WTC11 (cell line): ENCODE results near the gene LIFR.

Experiments used
- ATF3 ChIP-seq: sonication (generic); formaldehyde crosslinking; conservative IDR thresholded peaks from 2 replicates; pipeline ENCODE4 v1.8.1; 2022; ENCODE audit warnings: mild to moderate bottlenecking, missing genetic modification reagents
- ESRRA ChIP-seq: sonication (generic); formaldehyde crosslinking; IDR thresholded peaks from 2 replicates; pipeline ENCODE4 v1.8.1; 2022; ENCODE audit warnings: mild to moderate bottlenecking, missing genetic modification reagents, borderline replicate concordance
- FOXJ3 ChIP-seq: sonication (generic); formaldehyde crosslinking; IDR thresholded peaks from 2 replicates; pipeline ENCODE4 v1.9.0; 2021; ENCODE audit warnings: missing genetic modification reagents, mild to moderate bottlenecking, borderline replicate concordance
- FOXP1 ChIP-seq: sonication (generic); formaldehyde crosslinking; IDR thresholded peaks from 2 replicates; pipeline ENCODE4 v1.8.0; 2022; ENCODE audit warnings: missing genetic modification reagents, mild to moderate bottlenecking, moderate library complexity, borderline replicate concordance
- KAT7 ChIP-seq: sonication (generic); formaldehyde crosslinking; IDR thresholded peaks from 2 replicates; pipeline ENCODE4 v1.8.1; 2023; ENCODE audit warnings: missing genetic modification reagents, mild to moderate bottlenecking, borderline replicate concordance
- MAX ChIP-seq: sonication (generic); formaldehyde crosslinking; IDR thresholded peaks from 2 replicates; pipeline ENCODE4 v1.8.0; 2022; ENCODE audit warnings: mild to moderate bottlenecking, missing genetic modification reagents
- RELA ChIP-seq: sonication (generic); formaldehyde crosslinking; IDR thresholded peaks from 2 replicates; pipeline ENCODE4 v1.8.1; 2022; ENCODE audit warnings: missing genetic modification reagents, mild to moderate bottlenecking, borderline replicate concordance
- RORB ChIP-seq: fragments of 250-450 bp; sonication (Bioruptor Pico); IDR thresholded peaks from 2 replicates; pipeline ENCODE4 v1.9.0; 2021; ENCODE audit warnings: mild to moderate bottlenecking
- SP1 ChIP-seq: sonication (generic); formaldehyde crosslinking; conservative IDR thresholded peaks from 2 replicates; pipeline ENCODE4 v1.8.1; 2022; ENCODE audit warnings: missing genetic modification reagents
- ZBTB21 ChIP-seq: sonication (generic); formaldehyde crosslinking; IDR thresholded peaks from 2 replicates; pipeline ENCODE4 v1.8.1; 2023; ENCODE audit warnings: mild to moderate bottlenecking, missing genetic modification reagents, borderline replicate concordance
- ZNF423 ChIP-seq: fragments of 250-450 bp; sonication (Bioruptor Pico); IDR thresholded peaks from 2 replicates; pipeline ENCODE4 v2.1.2; 2022; ENCODE audit warnings: mild to moderate bottlenecking, moderate library complexity
- ZNF425 ChIP-seq: fragments of 250-450 bp; sonication (Bioruptor Pico); conservative IDR thresholded peaks from 2 replicates; pipeline ENCODE4 v1.9.0; 2021; ENCODE audit warnings: mild to moderate bottlenecking
- TF ChIP-seq, protein P1 (sequence below): fragments of 200-600 bp; IDR thresholded peaks from 2 replicates; pipeline ENCODE4 v1.8.0; 2022; ENCODE audit warnings: antibody characterized with exemption
- TF ChIP-seq, protein P2 (sequence below): sonication (generic); formaldehyde crosslinking; IDR thresholded peaks from 2 replicates; pipeline ENCODE4 v1.8.0; 2022; ENCODE audit warnings: mild to moderate bottlenecking, missing genetic modification reagents

GRCh38 chr5:38596981-38597380 lies 40.5 kb upstream of the LIFR start:
- TF ChIP-seq, protein P1, sequence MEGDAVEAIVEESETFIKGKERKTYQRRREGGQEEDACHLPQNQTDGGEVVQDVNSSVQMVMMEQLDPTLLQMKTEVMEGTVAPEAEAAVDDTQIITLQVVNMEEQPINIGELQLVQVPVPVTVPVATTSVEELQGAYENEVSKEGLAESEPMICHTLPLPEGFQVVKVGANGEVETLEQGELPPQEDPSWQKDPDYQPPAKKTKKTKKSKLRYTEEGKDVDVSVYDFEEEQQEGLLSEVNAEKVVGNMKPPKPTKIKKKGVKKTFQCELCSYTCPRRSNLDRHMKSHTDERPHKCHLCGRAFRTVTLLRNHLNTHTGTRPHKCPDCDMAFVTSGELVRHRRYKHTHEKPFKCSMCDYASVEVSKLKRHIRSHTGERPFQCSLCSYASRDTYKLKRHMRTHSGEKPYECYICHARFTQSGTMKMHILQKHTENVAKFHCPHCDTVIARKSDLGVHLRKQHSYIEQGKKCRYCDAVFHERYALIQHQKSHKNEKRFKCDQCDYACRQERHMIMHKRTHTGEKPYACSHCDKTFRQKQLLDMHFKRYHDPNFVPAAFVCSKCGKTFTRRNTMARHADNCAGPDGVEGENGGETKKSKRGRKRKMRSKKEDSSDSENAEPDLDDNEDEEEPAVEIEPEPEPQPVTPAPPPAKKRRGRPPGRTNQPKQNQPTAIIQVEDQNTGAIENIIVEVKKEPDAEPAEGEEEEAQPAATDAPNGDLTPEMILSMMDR, result no peak
- no peak for TF ChIP-seq FOXJ3 (CRISPR knock-in tag)
- TF ChIP-seq ZNF425 (CRISPR knock-in tag), result no peak
- TF ChIP-seq ATF3 (CRISPR knock-in tag), result no peak
- TF ChIP-seq ESRRA, result no peak
- no peak for TF ChIP-seq KAT7 (CRISPR knock-in tag)
- TF ChIP-seq RELA (CRISPR knock-in tag), result no peak
- TF ChIP-seq ZNF423, result no peak
- TF ChIP-seq FOXP1 (CRISPR knock-in tag), result no peak
- no peak for TF ChIP-seq MAX (CRISPR knock-in tag)
- TF ChIP-seq SP1 (CRISPR knock-in tag), result no peak
- TF ChIP-seq, protein P2, sequence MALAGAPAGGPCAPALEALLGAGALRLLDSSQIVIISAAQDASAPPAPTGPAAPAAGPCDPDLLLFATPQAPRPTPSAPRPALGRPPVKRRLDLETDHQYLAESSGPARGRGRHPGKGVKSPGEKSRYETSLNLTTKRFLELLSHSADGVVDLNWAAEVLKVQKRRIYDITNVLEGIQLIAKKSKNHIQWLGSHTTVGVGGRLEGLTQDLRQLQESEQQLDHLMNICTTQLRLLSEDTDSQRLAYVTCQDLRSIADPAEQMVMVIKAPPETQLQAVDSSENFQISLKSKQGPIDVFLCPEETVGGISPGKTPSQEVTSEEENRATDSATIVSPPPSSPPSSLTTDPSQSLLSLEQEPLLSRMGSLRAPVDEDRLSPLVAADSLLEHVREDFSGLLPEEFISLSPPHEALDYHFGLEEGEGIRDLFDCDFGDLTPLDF, result no peak
- no peak for TF ChIP-seq RORB (CRISPR knock-in tag)
- no peak for TF ChIP-seq ZBTB21
